ENCODE results near the gene MYO18B. TPM values are rescaled to one million over a fixed set of nuclear protein-coding genes. Genes with fewer than 3 reads are reported as not detected.

MYO18B gene
- total and polyA plus RNA-seq, 2 donors (not counting 3 experiments of a cell fraction or from before 2014, with no cell fraction given), result 0.01 TPM; not detected in 1

GRCh38 chr22:25744694-25745093 lies 2.7 kb downstream of the MYO18B start:
- Histone ChIP-seq H2AFZ (ENCODE audit: low read depth, low read length) (no peak overlapping the region), H3K27ac (ENCODE audit: insufficient read depth, low read depth, low read length) (no peak overlapping the region), H3K4me2 (ENCODE audit: insufficient read depth, low read length) (no peak overlapping the region), H3K79me2 (ENCODE audit: control insufficient read depth, insufficient read depth, low read length) (no peaks in the 10 kb centered on the region), H3K9me1 (replicated peaks; ENCODE audit: control insufficient read depth, extremely low read depth, insufficient read depth, low read length) (no peaks in the 10 kb centered on the region), H3K9me3 (replicated peaks; ENCODE audit: control insufficient read depth, insufficient read depth, low read length) (no peaks in the 10 kb centered on the region), H4K20me1 (replicated peaks; ENCODE audit: control insufficient read depth, extremely low read depth, insufficient read depth, low read length) (no peaks in the 10 kb centered on the region), H3K4me3 (replicated peaks in 1 of 3; ENCODE audit: insufficient read depth in 1 of 3, low read depth in 1 of 3, low read length in 3 of 3) (no peak overlapping the region), H3K36me3 (ENCODE audit: control insufficient read depth in 2 of 2, extremely low read depth in 1 of 2, insufficient read depth in 2 of 2, low read length in 2 of 2) (no peaks in the 10 kb centered on the region), H3K4me1 (ENCODE audit: control insufficient read depth, extremely low read depth, insufficient read depth, low read length) (peaks cover 23% of the 10 kb centered on the region), H3K27me3 (ENCODE audit: control insufficient read depth in 2 of 2, insufficient read depth in 2 of 2, low read length in 2 of 2) (no peaks in the 10 kb centered on the region), H3K9ac (replicated peaks; ENCODE audit: extremely low read depth, insufficient read depth, low read length) (no peak overlapping the region)
- POLR2A ChIA-PET, result no interaction called here
- FAIRE-seq (no peak), DNase-seq (ENCODE audit: low read depth, low spot score) (no peak)
- CTCF ChIA-PET, result interaction anchor here (1.2 kb wide), 1 partner anchor 282 kb away, joined by 3 read pairs; no protein-coding TSS in a partner anchor
- no TSS peak for BruUV-seq (replicated peaks)
- dilution Hi-C loops (cut with MboI; ENCODE audit: extremely low pct_ligation_motif_present, low sequenced_read_pairs), result no loop called here
- intact Hi-C loops (cut with micrococcal nuclease), result no loop called here
- TF ChIP-seq POLR2AphosphoS5 (IDR thresholded peaks at IDR 0.05; ENCODE audit: insufficient read depth, low read depth, low read length) (no peak), CTCF (IDR thresholded peaks at IDR 0.05; ENCODE audit: extremely low read depth in 1 of 2, insufficient read depth in 1 of 2, low read depth in 1 of 2, low read length in 2 of 2) (no peak), MYC (IDR thresholded peaks at IDR 0.05; ENCODE audit: low read depth, low read length) (no peak), POLR2A (IDR thresholded peaks at IDR 0.05; ENCODE audit: low read depth, low read length) (no peak), FOS (IDR thresholded peaks at IDR 0.05; ENCODE audit: borderline replicate concordance, insufficient read depth, low read length) (no peak), MAX (IDR thresholded peaks at IDR 0.05; ENCODE audit: insufficient read depth, insufficient read length) (no peak)

Measured in endothelial cell of umbilical vein (primary cell).